ENCODE data around the gene SMIM11. TPM values are rescaled to one million over a fixed set of nuclear protein-coding genes. Genes with fewer than 3 reads are reported as not detected.

The SMIM11 gene
- total RNA-seq, 1 experiment from 2014 or later, result 2.3 TPM

GRCh38 chr21:34345091-34345871 is 30.0 kb upstream of the SMIM11 start:
- Mint-ChIP-seq H3K9me3 (no peaks in the 10 kb centered on the region; a peak in 1 of 5 replicates), H3K4me3 (no peak overlapping the region), H3K27ac (no peak overlapping the region), H3K27me3 (ENCODE audit: low read depth) (peaks cover 11% of the 10 kb centered on the region), H3K4me1 (no peaks in the 10 kb centered on the region), H3K36me3 (ENCODE audit: insufficient read depth in 1 of 3, low read depth in 3 of 3) (no peaks in the 10 kb centered on the region)
- no peak overlapping the region for H4K8ac ChIP-seq (replicated peaks; ENCODE audit: insufficient read length, low read depth, low read length)
- no peaks in the 10 kb centered on the region for H4K20me1 ChIP-seq (ENCODE audit: control insufficient read depth, insufficient read depth, insufficient read length)
- no peaks in the 10 kb centered on the region for H3K23me2 ChIP-seq (ENCODE audit: insufficient read length, low read depth, low read length, poor library complexity, severe bottlenecking)
- H4K5ac ChIP-seq (ENCODE audit: insufficient read length, low read depth, low read length), result no peak overlapping the region
- no peak overlapping the region for H3K4me2 ChIP-seq (ENCODE audit: insufficient read depth, insufficient read length, low read length)
- no peak overlapping the region for H3K9ac ChIP-seq (ENCODE audit: extremely low read depth, insufficient read length, low read length)
- H3K23ac ChIP-seq (ENCODE audit: insufficient read length, low read depth, low read length), result no peak overlapping the region
- no peak overlapping the region for H3K4ac ChIP-seq (ENCODE audit: low read depth, low read length)
- H2BK15ac ChIP-seq (ENCODE audit: low read depth, low read length), result no peak overlapping the region
- no peak overlapping the region for H3K56ac ChIP-seq (ENCODE audit: insufficient read length, low read depth, low read length)
- no peak overlapping the region for H3T11ph ChIP-seq (ENCODE audit: low read length)
- H4K91ac ChIP-seq (ENCODE audit: insufficient read length, low read depth, low read length), result no peak overlapping the region
- H2AFZ ChIP-seq (ENCODE audit: low read length), result no peak overlapping the region
- no peak overlapping the region for H2BK5ac ChIP-seq (ENCODE audit: insufficient read length, low read length)
- H3K79me1 ChIP-seq (ENCODE audit: insufficient read depth, low read depth, low read length, poor library complexity, severe bottlenecking), result no peaks in the 10 kb centered on the region
- TF ChIP-seq, protein P1, sequence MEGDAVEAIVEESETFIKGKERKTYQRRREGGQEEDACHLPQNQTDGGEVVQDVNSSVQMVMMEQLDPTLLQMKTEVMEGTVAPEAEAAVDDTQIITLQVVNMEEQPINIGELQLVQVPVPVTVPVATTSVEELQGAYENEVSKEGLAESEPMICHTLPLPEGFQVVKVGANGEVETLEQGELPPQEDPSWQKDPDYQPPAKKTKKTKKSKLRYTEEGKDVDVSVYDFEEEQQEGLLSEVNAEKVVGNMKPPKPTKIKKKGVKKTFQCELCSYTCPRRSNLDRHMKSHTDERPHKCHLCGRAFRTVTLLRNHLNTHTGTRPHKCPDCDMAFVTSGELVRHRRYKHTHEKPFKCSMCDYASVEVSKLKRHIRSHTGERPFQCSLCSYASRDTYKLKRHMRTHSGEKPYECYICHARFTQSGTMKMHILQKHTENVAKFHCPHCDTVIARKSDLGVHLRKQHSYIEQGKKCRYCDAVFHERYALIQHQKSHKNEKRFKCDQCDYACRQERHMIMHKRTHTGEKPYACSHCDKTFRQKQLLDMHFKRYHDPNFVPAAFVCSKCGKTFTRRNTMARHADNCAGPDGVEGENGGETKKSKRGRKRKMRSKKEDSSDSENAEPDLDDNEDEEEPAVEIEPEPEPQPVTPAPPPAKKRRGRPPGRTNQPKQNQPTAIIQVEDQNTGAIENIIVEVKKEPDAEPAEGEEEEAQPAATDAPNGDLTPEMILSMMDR (conservative IDR thresholded peaks at IDR 0.05), result no peak
- no peaks in the 10 kb centered on the region; the same call in 1 of the 2 replicates for H3K27me3 ChIP-seq (ENCODE audit: insufficient read depth, low read length)
- no CpG with 5 or more reads among the region's 15 CpGs for WGBS (ENCODE audit: extremely low coverage, insufficient read length, low lambda C conversion rate)
- no peak overlapping the region for H2BK20ac ChIP-seq (ENCODE audit: low read depth, low read length, poor library complexity, severe bottlenecking)
- no peak overlapping the region for H3K27ac ChIP-seq (ENCODE audit: insufficient read length, low read depth, low read length)
- H3K14ac ChIP-seq (ENCODE audit: insufficient read depth, low read length), result no peak overlapping the region
- no peaks in the 10 kb centered on the region for H3K4me1 ChIP-seq (ENCODE audit: insufficient read depth, low read length)
- H3K79me2 ChIP-seq (ENCODE audit: insufficient read depth, low read length), result no peaks in the 10 kb centered on the region
- no peak overlapping the region for H2BK120ac ChIP-seq (ENCODE audit: low read depth, low read length, poor library complexity, severe bottlenecking)
- no peaks in the 10 kb centered on the region for H3K9me3 ChIP-seq (ENCODE audit: control insufficient read depth, low read depth, low read length)
- H2BK12ac ChIP-seq (ENCODE audit: insufficient read length, low read depth, low read length), result no peak overlapping the region
- H2AK5ac ChIP-seq (ENCODE audit: insufficient read length, low read length), result no peak overlapping the region
- no peak overlapping the region for H3K18ac ChIP-seq (ENCODE audit: insufficient read length, low read depth, low read length)
- DNase-seq, result no peak

All from H9 (cell line).